Measurements from ENCODE around the gene C1orf35.

C1orf35 gene

GRCh38 chr1:228093050-228093906 lies 9.8 kb downstream of the C1orf35 start:
- no peak for DNase-seq

GRCh38 chr1:228092342-228093049 lies 10.6 kb downstream of the C1orf35 start:
- DNase-seq: no peak

GRCh38 chr1:228091084-228091483 lies 12.0 kb downstream of the C1orf35 start:
- DNase-seq: no peak

- no peak for DNase-seq
Measured at GRCh38 chr1:228090613-228091081, 12.5 kb downstream of the C1orf35 start.

- DNase-seq: no peak
Measured at GRCh38 chr1:228089519-228090380, 13.4 kb downstream of the C1orf35 start.

- DNase-seq: peak; percentile 51
Measured at GRCh38 chr1:228088586-228089498, 14.3 kb downstream of the C1orf35 start.

GRCh38 chr1:228087771-228088251 lies 15.3 kb downstream of the C1orf35 start:
- DNase-seq: peak; percentile 59

GRCh38 chr1:228085287-228085951 lies 17.7 kb downstream of the C1orf35 start:
- peak; percentile 88 for DNase-seq

GRCh38 chr1:228084797-228085196 lies 18.3 kb downstream of the C1orf35 start:
- no peak for DNase-seq

GRCh38 chr1:228084325-228084724 lies 18.8 kb downstream of the C1orf35 start:
- peak; percentile 34 for DNase-seq

GRCh38 chr1:228083871-228084278 lies 19.2 kb downstream of the C1orf35 start:
- DNase-seq: no peak

- no peak for DNase-seq
Measured at GRCh38 chr1:228082918-228083870, 19.9 kb downstream of the C1orf35 start.

- DNase-seq: peak; percentile 94
Measured at GRCh38 chr1:228082214-228082917, 20.8 kb downstream of the C1orf35 start, which contains the start of gene ARF1. Gene ARF1, plus strand, starts transcription at chr1:228082708. Its CDS starts 14,407 bp downstream, at chr1:228097115.

GRCh38 chr1:228081578-228082213 lies 21.4 kb downstream of the C1orf35 start:
- DNase-seq: peak; percentile 29

- DNase-seq: no peak
Measured at GRCh38 chr1:228081144-228081543, 22.0 kb downstream of the C1orf35 start.

- no peak for DNase-seq
Measured at GRCh38 chr1:228079601-228080263, 23.4 kb downstream of the C1orf35 start.

- DNase-seq: no peak
Measured at GRCh38 chr1:228079013-228079412, 24.1 kb downstream of the C1orf35 start.

All from hematopoietic multipotent progenitor cell treated with erythropoietin and hydrocortisone succinate and interleukin-3 and kit ligand, for 8 days (in vitro differentiated cells).